Measurements from ENCODE around the gene ARCN1. TPM values are rescaled to one million over a fixed set of nuclear protein-coding genes. Genes with fewer than 3 reads are reported as not detected.

Gene ARCN1
- total RNA-seq, result 100 to 1,000 TPM in 2 of 4 donors, 10 to 100 TPM in 2; 90.3 to 138 (median 101) TPM
- polyA plus RNA-seq, result 69.1 TPM
- long read RNA-seq, donor 1, transcript ARCN1-201 (10 exons, 3,845 nt), result major isoform, 92 of 112 reads
- long read RNA-seq, donor 1, partial matches to known transcripts, result 6 of 112 reads
- long read RNA-seq, donor 1, other reads (novel, unspliced or antisense), result 13 of 112 reads
- long read RNA-seq, donor 2, transcript ARCN1-201 (10 exons, 3,845 nt), result major isoform, 40 of 46 reads
- long read RNA-seq, donor 2, partial matches to known transcripts, result 4 of 46 reads
- long read RNA-seq, donor 2, other reads (novel, unspliced or antisense), result 0 of 46 reads
- long read RNA-seq, donor 3, transcript ARCN1-201 (10 exons, 3,845 nt), result major isoform, 151 of 213 reads
- long read RNA-seq, donor 3, partial matches to known transcripts, result 52 of 213 reads
- long read RNA-seq, donor 3, other reads (novel, unspliced or antisense), result 8 of 213 reads
- long read RNA-seq, donor 4, transcript ARCN1-201 (10 exons, 3,845 nt), result major isoform, 34 of 50 reads
- long read RNA-seq, donor 4, partial matches to known transcripts, result 7 of 50 reads
- long read RNA-seq, donor 4, other reads (novel, unspliced or antisense), result 9 of 50 reads

GRCh38 chr11:118572061-118572980, at the start of gene ARCN1:
ARCN1 (plus strand) TSS chr11:118572409; CDS start chr11:118572548, 139 bp downstream.
- Histone ChIP-seq H3K4me3 (ENCODE audit: low read length) (peak within 1 kb of the TSS; percentile 89), H3K9me3 (ENCODE audit: control insufficient read depth, low read length) (no peaks in the 10 kb centered on the region), H3K27ac (ENCODE audit: low read length) (peak within 1 kb of the TSS; percentile 96), H3K27me3 (ENCODE audit: control insufficient read depth, insufficient read depth) (no peaks in the 10 kb centered on the region), H3K4me1 (ENCODE audit: control insufficient read depth, insufficient read depth, low read length) (peaks cover 4% of the 10 kb centered on the region)
- under 1% methylated on average over 55 of the region's 55 CpGs for WGBS
- DNase-seq, result peak; percentile 85 to 92 (median 92)
- peak; percentile 88 to 90 for ATAC-seq
- intact Hi-C loops (cut with DNase I), result no loop called here

DNA sequence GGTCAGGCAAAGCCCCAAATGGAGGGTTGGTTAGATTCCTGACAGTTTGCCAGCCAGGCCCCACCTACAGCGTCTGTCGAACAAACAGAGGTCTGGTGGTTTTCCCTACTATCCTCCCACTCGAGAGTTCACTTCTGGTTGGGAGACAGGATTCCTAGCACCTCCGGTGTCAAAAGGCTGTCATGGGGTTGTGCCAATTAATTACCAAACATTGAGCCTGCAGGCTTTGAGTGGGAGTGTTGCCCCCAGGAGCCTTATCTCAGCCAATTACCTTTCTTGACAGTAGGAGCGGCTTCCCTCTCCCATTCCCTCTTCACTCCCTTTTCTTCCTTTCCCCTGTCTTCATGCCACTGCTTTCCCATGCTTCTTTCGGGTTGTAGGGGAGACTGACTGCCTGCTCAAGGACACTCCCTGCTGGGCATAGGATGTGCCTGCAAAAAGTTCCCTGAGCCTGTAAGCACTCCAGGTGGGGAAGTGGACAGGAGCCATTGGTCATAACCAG, 49.6 kb upstream of the ARCN1 start:
- intact Hi-C loops (cut with DNase I), result no loop called here
- no peak for DNase-seq
- Histone ChIP-seq H3K27me3 (ENCODE audit: control insufficient read depth, insufficient read depth) (no peaks in the 10 kb centered on the region), H3K27ac (ENCODE audit: low read length) (peak overlapping the region; percentile 28), H3K9me3 (ENCODE audit: control insufficient read depth, low read length) (no peaks in the 10 kb centered on the region), H3K4me1 (ENCODE audit: control insufficient read depth, insufficient read depth, low read length) (no peaks in the 10 kb centered on the region), H3K4me3 (ENCODE audit: low read length) (no peak overlapping the region)
- WGBS, result 28% methylated on average over 6 of the region's 6 CpGs
- ATAC-seq, result peak; percentile 55 to 70

- no peak for DNase-seq
- Histone ChIP-seq H3K9me3 (ENCODE audit: control insufficient read depth, low read length) (no peaks in the 10 kb centered on the region), H3K4me3 (ENCODE audit: low read length) (no peak overlapping the region), H3K27ac (ENCODE audit: low read length) (no peak overlapping the region), H3K27me3 (ENCODE audit: control insufficient read depth, insufficient read depth) (no peaks in the 10 kb centered on the region), H3K4me1 (ENCODE audit: control insufficient read depth, insufficient read depth, low read length) (no peaks in the 10 kb centered on the region)
- intact Hi-C loops (cut with DNase I), result no loop called here
- ATAC-seq, result peak in 1 of 2 donors; percentile 17
These were observed 47.9 kb upstream of the ARCN1 start for GRCh38 chr11:118524356-118524755.

DNA sequence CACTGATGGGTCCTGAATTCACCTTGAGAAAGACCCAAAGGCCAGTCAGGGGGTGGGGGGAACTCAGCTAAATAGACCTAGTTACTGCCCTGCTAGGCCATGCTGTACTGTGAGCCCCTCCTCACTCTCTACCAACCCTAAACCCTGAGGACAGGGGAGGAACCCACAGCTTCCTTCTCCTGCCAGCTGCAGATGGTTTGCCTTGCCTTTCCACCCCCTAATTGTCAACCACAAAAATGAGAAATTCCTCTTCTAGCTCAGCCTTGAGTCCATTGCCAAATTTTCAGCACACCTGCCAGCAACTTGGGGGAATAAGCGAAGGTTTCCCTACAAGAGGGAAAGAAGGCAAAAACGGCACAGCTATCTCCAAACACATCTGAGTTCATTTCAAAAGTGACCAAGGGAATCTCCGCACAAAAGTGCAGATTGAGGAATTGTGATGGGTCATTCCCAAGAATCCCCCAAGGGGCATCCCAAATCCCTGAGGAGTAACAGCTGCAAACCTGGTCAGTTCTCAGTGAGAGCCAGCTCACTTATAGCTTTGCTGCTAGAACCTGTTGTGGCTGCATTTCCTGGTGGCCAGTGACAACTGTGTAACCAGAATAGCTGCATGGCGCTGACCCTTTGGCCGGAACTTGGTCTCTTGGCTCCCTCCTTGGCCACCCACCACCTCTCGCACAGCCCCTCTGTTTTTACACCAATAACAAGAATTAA, 47.3 kb upstream of the ARCN1 start:
- H3K4me1 ChIP-seq (ENCODE audit: control insufficient read depth, insufficient read depth, low read length), result no peaks in the 10 kb centered on the region
- no peak overlapping the region for H3K27ac ChIP-seq (ENCODE audit: low read length)
- no peaks in the 10 kb centered on the region for H3K27me3 ChIP-seq (ENCODE audit: control insufficient read depth, insufficient read depth)
- no peak overlapping the region for H3K4me3 ChIP-seq (ENCODE audit: low read length)
- ATAC-seq, result no peak
- H3K9me3 ChIP-seq (ENCODE audit: control insufficient read depth, low read length), result no peaks in the 10 kb centered on the region
- 85% methylated on average over 6 of the region's 6 CpGs for WGBS
- intact Hi-C loops (cut with DNase I), result no loop called here
- no peak for DNase-seq

DNA sequence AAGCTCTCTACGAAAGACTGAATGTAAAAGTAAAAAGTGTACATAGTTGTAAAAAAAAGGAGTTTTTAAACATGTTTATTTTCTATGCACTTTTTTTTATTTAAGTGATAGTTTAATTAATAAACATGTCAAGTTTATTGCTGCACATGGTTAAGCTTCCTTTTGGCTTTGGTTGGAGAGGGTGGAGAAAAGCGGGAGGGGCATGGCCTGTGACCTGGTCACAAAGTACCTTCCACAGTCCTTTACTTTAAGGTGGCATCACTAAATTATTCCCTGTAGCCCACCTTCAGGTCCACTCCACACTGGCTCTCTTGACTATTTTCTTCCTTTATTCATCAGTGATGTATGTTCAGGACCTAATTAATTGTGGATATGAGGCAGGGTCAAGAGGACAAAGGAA, 45.5 kb upstream of the ARCN1 start:
- DNase-seq (no peak), ATAC-seq (no peak)
- H3K4me1 ChIP-seq (ENCODE audit: control insufficient read depth, insufficient read depth, low read length), result no peaks in the 10 kb centered on the region
- WGBS, result 88% methylated on average over 2 of the region's 2 CpGs
- no peak overlapping the region for H3K4me3 ChIP-seq (ENCODE audit: low read length)
- H3K9me3 ChIP-seq (ENCODE audit: control insufficient read depth, low read length), result no peaks in the 10 kb centered on the region
- intact Hi-C loops (cut with DNase I), result no loop called here
- H3K27me3 ChIP-seq (ENCODE audit: control insufficient read depth, insufficient read depth), result no peaks in the 10 kb centered on the region
- no peak overlapping the region for H3K27ac ChIP-seq (ENCODE audit: low read length)

DNA sequence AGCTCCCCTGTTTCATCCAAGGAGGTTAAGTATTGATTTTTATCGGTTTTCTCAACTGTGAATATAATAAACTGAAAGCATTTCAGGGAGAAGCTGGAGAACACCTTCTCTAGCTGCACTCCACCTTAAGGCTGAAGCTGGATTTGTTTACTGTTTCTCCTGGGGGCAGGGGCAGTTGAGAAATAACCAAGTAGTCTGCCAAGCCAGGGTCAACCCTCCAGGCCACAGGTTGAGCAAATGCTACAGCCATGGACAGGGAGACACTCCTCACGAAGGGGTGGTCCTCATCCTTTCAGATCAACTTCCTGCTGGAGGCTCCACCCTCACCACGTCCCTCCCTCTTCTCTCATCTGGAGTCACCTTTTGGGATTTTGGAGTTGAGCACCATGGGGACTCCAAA, 45.1 kb upstream of the ARCN1 start, which contains the start of gene TTC36:
Gene TTC36, plus strand, starts transcription at position 366 of the 400 bp plus-strand sequence. Its CDS starts 21 bp downstream, at position 387.
- H3K4me3 ChIP-seq (ENCODE audit: low read length), result no peak within 1 kb of the TSS
- H3K4me1 ChIP-seq (ENCODE audit: control insufficient read depth, insufficient read depth, low read length), result no peaks in the 10 kb centered on the region
- no peaks in the 10 kb centered on the region for H3K27me3 ChIP-seq (ENCODE audit: control insufficient read depth, insufficient read depth)
- intact Hi-C loops (cut with DNase I), result no loop called here
- ATAC-seq, result no peak
- no peaks in the 10 kb centered on the region for H3K9me3 ChIP-seq (ENCODE audit: control insufficient read depth, low read length)
- 74% methylated on average over 3 of the region's 3 CpGs for WGBS
- H3K27ac ChIP-seq (ENCODE audit: low read length), result no peak within 1 kb of the TSS
- no peak for DNase-seq

DNA sequence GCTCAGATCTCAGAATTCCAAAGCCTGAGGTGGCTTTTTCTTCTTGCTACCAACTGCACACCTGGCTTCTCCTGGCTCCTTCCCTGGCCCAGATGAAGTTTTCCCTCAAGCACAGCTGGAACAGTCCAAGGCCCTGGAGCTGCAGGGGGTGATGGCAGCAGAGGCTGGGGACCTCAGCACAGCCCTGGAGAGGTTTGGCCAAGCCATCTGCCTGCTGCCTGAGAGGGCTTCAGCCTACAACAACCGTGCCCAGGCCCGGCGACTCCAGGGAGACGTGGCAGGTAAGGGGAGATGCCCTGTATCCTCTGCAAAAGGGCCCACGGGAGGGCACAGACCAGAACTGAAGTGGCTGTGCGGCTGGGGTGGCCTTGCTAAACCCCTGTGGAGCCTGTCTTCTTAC, 43.7 kb upstream of the ARCN1 start:
- 92% methylated on average over 6 of the region's 6 CpGs for WGBS
- ATAC-seq (no peak), DNase-seq (no peak)

GRCh38 chr11:118529584-118530175, 42.5 kb upstream of the ARCN1 start:
- no peak overlapping the region for H3K4me3 ChIP-seq (ENCODE audit: low read length)
- H3K27ac ChIP-seq (ENCODE audit: low read length), result no peak overlapping the region
- ATAC-seq (no peak), DNase-seq (no peak)
- intact Hi-C loops (cut with DNase I), result no loop called here
- H3K27me3 ChIP-seq (ENCODE audit: control insufficient read depth, insufficient read depth), result no peaks in the 10 kb centered on the region
- WGBS, result 72% methylated on average over 5 of the region's 5 CpGs
- H3K4me1 ChIP-seq (ENCODE audit: control insufficient read depth, insufficient read depth, low read length), result no peaks in the 10 kb centered on the region
- no peaks in the 10 kb centered on the region for H3K9me3 ChIP-seq (ENCODE audit: control insufficient read depth, low read length)

More for the DNA sequence above, 43.7 kb upstream of the ARCN1 start:
- intact Hi-C loops (cut with DNase I), result no loop called here
- Histone ChIP-seq H3K27ac (ENCODE audit: low read length) (no peak overlapping the region), H3K27me3 (ENCODE audit: control insufficient read depth, insufficient read depth) (no peaks in the 10 kb centered on the region), H3K9me3 (ENCODE audit: control insufficient read depth, low read length) (no peaks in the 10 kb centered on the region), H3K4me1 (ENCODE audit: control insufficient read depth, insufficient read depth, low read length) (no peaks in the 10 kb centered on the region), H3K4me3 (ENCODE audit: low read length) (no peak overlapping the region)

GRCh38 chr11:118530180-118530682, 42.0 kb upstream of the ARCN1 start:
- Histone ChIP-seq H3K27me3 (ENCODE audit: control insufficient read depth, insufficient read depth) (no peaks in the 10 kb centered on the region), H3K4me3 (ENCODE audit: low read length) (peak overlapping the region; percentile 56), H3K9me3 (ENCODE audit: control insufficient read depth, low read length) (no peaks in the 10 kb centered on the region), H3K27ac (ENCODE audit: low read length) (no peak overlapping the region), H3K4me1 (ENCODE audit: control insufficient read depth, insufficient read depth, low read length) (no peaks in the 10 kb centered on the region)
- ATAC-seq, result no peak
- intact Hi-C loops (cut with DNase I), result no loop called here
- 5% methylated on average over 31 of the region's 31 CpGs for WGBS
- no peak for DNase-seq

Data from right cardiac atrium (tissue), 5 donors.